Calu3 (cell line): Measurements from ENCODE around the gene ITM2C. TPM values are rescaled to one million over a fixed set of nuclear protein-coding genes. Genes with fewer than 3 reads are reported as not detected.

Source experiments
- BruUV-seq: library from RNA; stranded (reverse); fragments of 400-500 nt; replicated peaks from 2 replicates; lab custom pipeline; 2021; lab: Mats Ljungman, UMichigan
- CTCF ChIA-PET: fragments of 300-600 bp; sonication (Branson Sonifier 250); formaldehyde crosslinking; loops from one replicate; lab custom pipeline; 2022; ENCODE audit warnings: antibody characterized with exemption; lab: Charles Lee
- DNase-seq: peaks from one replicate; pipeline ENCODE4 v3.0.0; 2022
- H3K27ac Mint-ChIP-seq: one replicate; pipeline ENCODE4 v1.8.0; 2022; ENCODE audit warnings: mixed read lengths; ENCODE audit not compliant: unreplicated experiment
- H3K27me3 Mint-ChIP-seq: one replicate; pipeline ENCODE4 v1.8.0; 2022; ENCODE audit warnings: mixed read lengths; ENCODE audit not compliant: unreplicated experiment
- H3K36me3 Mint-ChIP-seq: one replicate; pipeline ENCODE4 v1.8.0; 2022; ENCODE audit warnings: mild to moderate bottlenecking, moderate library complexity, mixed read lengths; ENCODE audit not compliant: insufficient read depth, unreplicated experiment
- H3K4me1 Mint-ChIP-seq: one replicate; pipeline ENCODE4 v1.8.0; 2022; ENCODE audit warnings: mild to moderate bottlenecking, low read depth, mixed read lengths; ENCODE audit not compliant: unreplicated experiment
- H3K4me3 Mint-ChIP-seq: one replicate; pipeline ENCODE4 v1.8.0; 2022; ENCODE audit warnings: mild to moderate bottlenecking, low read depth, moderate library complexity, mixed read lengths; ENCODE audit not compliant: unreplicated experiment
- H3K9me3 Mint-ChIP-seq: one replicate; pipeline ENCODE4 v1.8.0; 2022; ENCODE audit warnings: low read depth, mixed read lengths; ENCODE audit not compliant: unreplicated experiment
- intact Hi-C: fragments of 100-400 bp; cut with micrococcal nuclease; formaldehyde crosslinking; loops from one replicate; pipeline ENCODE4 v1.10.0; 2022; ENCODE audit not compliant: unreplicated experiment
- total RNA-seq: library from RNA; stranded (reverse); gene quantifications from 2 replicates; pipeline ENCODE4 v1.2.3, GENCODE V29; 2022
- TF ChIP-seq, protein P1 (sequence below): fragments of 200-600 bp; IDR thresholded peaks from one replicate; pipeline ENCODE4 v1.8.0; 2022; ENCODE audit warnings: antibody characterized with exemption; ENCODE audit not compliant: unreplicated experiment

Gene ITM2C
- total RNA-seq, 1 experiment from 2014 or later, result 57.1 TPM

DNA sequence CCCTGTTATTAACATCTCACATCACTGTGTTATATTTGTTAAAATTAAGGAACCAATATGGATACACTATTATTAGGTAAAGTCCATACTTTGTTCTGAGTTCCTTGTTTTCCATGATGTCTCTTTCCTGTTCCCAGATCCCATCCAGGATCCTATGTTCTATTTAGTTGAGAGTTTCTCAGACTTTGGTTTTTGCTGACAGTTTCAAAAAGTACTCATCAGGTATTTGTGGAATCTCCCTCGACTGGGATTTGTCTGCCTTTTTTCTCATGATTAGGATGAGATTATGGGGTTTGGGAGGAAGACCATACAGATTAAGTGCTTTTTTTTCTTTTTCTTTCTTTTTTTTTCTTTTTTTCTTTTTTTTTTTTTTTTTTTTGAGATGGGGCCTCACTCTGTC, 39.4 kb upstream of the ITM2C start:
- no peaks in the 10 kb centered on the region for H3K9me3 Mint-ChIP-seq
- TF ChIP-seq, protein P1, sequence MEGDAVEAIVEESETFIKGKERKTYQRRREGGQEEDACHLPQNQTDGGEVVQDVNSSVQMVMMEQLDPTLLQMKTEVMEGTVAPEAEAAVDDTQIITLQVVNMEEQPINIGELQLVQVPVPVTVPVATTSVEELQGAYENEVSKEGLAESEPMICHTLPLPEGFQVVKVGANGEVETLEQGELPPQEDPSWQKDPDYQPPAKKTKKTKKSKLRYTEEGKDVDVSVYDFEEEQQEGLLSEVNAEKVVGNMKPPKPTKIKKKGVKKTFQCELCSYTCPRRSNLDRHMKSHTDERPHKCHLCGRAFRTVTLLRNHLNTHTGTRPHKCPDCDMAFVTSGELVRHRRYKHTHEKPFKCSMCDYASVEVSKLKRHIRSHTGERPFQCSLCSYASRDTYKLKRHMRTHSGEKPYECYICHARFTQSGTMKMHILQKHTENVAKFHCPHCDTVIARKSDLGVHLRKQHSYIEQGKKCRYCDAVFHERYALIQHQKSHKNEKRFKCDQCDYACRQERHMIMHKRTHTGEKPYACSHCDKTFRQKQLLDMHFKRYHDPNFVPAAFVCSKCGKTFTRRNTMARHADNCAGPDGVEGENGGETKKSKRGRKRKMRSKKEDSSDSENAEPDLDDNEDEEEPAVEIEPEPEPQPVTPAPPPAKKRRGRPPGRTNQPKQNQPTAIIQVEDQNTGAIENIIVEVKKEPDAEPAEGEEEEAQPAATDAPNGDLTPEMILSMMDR, result no peak
- H3K27me3 Mint-ChIP-seq, result peaks cover 60% of the 10 kb centered on the region
- CTCF ChIA-PET, result interaction anchor here (0.6 to 0.7 kb wide), 2 partner anchors 146 to 839 kb away, joined by 3 to 4 read pairs; no protein-coding TSS in a partner anchor
- peaks cover 20% of the 10 kb centered on the region for H3K36me3 Mint-ChIP-seq
- BruUV-seq, result no TSS peak
- no peak overlapping the region for H3K4me3 Mint-ChIP-seq
- H3K4me1 Mint-ChIP-seq, result peaks cover 8% of the 10 kb centered on the region
- DNase-seq, result no peak
- intact Hi-C loops, result loop anchor here (2.0 kb wide), 1 partner anchor 227 kb away; no protein-coding TSS in a partner anchor
- H3K27ac Mint-ChIP-seq, result no peak overlapping the region

DNA sequence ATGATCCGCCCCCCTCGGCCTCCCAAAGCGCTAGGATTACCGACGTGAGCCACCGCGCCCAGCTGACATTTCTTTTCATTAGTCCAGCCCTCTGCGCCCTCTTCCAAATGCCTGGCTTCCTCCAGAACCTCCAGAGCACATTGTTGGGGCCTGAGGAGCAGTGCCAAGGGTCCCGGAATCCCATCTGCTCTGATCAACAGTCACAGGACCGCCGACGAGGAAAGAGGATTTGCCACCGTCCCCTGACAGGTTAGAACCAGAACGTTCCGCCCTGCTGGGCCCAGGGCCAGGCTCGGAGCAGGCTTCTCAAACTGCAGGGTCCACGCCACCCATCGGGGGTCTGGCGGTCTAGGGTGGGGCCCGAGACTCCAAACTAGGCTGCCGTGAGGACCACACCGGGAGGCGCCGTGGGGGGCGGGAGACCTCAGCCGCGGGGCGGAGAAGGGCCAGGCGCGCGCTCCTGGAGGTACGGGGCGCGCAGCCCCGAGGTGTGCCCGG, 36.9 kb upstream of the ITM2C start:
- H3K4me3 Mint-ChIP-seq, result no peak overlapping the region
- TF ChIP-seq, protein P1, result no peak
- intact Hi-C loops, result no loop called here
- CTCF ChIA-PET, result interaction anchor here (0.6 kb wide), 1 partner anchor 140 kb away, joined by 5 read pairs; no protein-coding TSS in a partner anchor
- H3K36me3 Mint-ChIP-seq, result peaks cover 20% of the 10 kb centered on the region
- H3K4me1 Mint-ChIP-seq, result peaks cover 8% of the 10 kb centered on the region
- no peak overlapping the region for H3K27ac Mint-ChIP-seq
- H3K27me3 Mint-ChIP-seq, result peaks cover 85% of the 10 kb centered on the region
- no peaks in the 10 kb centered on the region for H3K9me3 Mint-ChIP-seq
- BruUV-seq, result no TSS peak
- no peak for DNase-seq

- intact Hi-C loops, result no loop called here
- no peak overlapping the region for H3K27ac Mint-ChIP-seq
- no TSS peak for BruUV-seq
- H3K27me3 Mint-ChIP-seq, result peaks cover 91% of the 10 kb centered on the region
- H3K36me3 Mint-ChIP-seq, result peaks cover 15% of the 10 kb centered on the region
- peak; percentile 21 for DNase-seq
- peaks cover 8% of the 10 kb centered on the region for H3K4me1 Mint-ChIP-seq
- H3K9me3 Mint-ChIP-seq, result no peaks in the 10 kb centered on the region
- H3K4me3 Mint-ChIP-seq, result peak overlapping the region; percentile 44
- CTCF ChIA-PET, result interaction anchor here (0.6 kb wide), 1 partner anchor 140 kb away, joined by 5 read pairs; no protein-coding TSS in a partner anchor
- TF ChIP-seq, protein P1, result no peak
These were observed 36.3 kb upstream of the ITM2C start for GRCh38 chr2:230828272-230828961.

DNA sequence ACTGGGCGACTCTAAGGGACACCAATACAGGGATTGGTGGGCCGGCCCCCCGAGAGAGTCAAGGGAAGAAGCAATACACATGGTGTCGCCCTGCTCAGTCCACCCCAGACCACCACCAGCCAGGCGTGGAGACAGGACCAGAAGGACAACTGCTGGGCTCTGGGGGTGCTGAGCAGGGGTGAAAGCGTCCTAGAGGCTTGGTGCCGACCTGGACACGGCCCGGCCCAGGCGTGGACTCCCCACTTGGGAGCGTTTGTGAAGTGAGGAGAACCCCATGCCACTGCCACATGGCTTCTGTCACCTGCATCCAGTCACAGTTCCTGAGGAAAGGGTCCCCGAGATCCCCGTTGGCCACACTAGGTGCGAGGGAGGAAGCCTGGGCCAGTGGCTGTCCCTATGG, 35.4 kb upstream of the ITM2C start:
- DNase-seq, result no peak
- Mint-ChIP-seq H3K36me3 (peaks cover 10% of the 10 kb centered on the region), H3K27ac (no peak overlapping the region), H3K9me3 (no peaks in the 10 kb centered on the region), H3K27me3 (peaks cover 86% of the 10 kb centered on the region), H3K4me1 (peaks cover 7% of the 10 kb centered on the region), H3K4me3 (peak overlapping the region; percentile 44)
- CTCF ChIA-PET, result no interaction called here
- TF ChIP-seq, protein P1, result no peak
- BruUV-seq, result no TSS peak
- intact Hi-C loops, result no loop called here
